ENCODE results near the gene SAMD4B. TPM values are rescaled to one million over a fixed set of nuclear protein-coding genes. Genes with fewer than 3 reads are reported as not detected.

Gene SAMD4B
- total and polyA plus RNA-seq, 9 of the 15 experiments (the other 6 are each of a cell fraction or from before 2014, with no cell fraction given) = 3.4 to 90.5 (median 38.0) TPM

DNA sequence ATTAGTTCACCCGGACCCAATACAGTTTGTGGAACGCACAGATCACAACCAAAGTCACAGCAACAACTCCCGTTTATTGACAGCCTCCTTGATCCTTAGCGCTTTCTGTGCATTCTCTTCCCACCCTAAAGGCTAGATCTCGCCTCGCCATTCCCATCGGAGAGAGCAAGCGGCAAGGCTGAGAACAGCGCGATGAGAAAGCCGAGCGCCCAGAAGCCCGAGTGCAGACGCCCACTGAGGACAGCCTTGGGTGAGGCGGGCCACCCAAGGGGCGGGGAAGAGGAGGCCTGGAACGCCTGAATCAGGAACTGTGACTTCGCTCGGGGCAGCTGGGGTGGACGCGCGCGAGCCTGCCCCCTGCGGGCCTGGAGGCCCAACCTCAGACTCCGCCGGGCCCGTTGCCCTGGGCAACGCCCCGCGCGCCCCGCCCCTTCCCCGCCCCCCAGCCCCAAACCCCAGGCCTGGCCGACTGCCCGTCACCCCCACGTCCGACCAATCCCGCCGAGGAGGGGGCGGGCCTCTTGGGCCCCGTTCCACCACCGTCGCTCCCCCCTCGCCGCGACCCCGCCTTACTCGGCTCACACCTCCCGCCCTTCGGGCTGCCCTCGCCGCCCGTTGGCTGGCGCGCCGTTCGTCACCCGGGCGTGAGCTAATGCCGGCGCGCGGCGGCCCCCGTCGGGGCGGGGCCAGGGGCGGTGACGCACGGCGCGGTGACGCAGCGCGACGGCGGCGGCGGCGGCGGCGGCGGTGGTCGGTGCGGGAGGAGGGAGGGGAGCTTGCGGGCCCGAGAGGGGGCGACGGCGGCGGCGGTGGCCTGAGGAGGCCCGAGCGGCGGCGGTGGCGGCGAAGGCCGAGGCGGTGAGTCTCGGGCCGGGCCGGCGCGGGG lies at the start of gene SAMD4B (continued):
- TF ChIP-seq CBFA2T2 (conservative IDR thresholded peaks at IDR 0.05) = no peak
- peak; percentile 93 for TF ChIP-seq TFAP4 (CRISPR knock-in tag; IDR thresholded peaks at IDR 0.05; ENCODE audit: borderline replicate concordance)
- no peak for TF ChIP-seq GTF2E2 (tag; IDR thresholded peaks at IDR 0.05)
- TF ChIP-seq, protein P1, sequence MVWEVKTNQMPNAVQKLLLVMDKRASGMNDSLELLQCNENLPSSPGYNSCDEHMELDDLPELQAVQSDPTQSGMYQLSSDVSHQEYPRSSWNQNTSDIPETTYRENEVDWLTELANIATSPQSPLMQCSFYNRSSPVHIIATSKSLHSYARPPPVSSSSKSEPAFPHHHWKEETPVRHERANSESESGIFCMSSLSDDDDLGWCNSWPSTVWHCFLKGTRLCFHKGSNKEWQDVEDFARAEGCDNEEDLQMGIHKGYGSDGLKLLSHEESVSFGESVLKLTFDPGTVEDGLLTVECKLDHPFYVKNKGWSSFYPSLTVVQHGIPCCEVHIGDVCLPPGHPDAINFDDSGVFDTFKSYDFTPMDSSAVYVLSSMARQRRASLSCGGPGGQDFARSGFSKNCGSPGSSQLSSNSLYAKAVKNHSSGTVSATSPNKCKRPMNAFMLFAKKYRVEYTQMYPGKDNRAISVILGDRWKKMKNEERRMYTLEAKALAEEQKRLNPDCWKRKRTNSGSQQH (CRISPR knock-in tag; IDR thresholded peaks at IDR 0.05) = no peak
- peak; percentile 56 for TF ChIP-seq CHD2 (IDR thresholded peaks at IDR 0.05; ENCODE audit: low read depth, low read length)
- no peak for TF ChIP-seq ZNF277 (CRISPR knock-in tag; IDR thresholded peaks at IDR 0.05; ENCODE audit: borderline replicate concordance)
- TF ChIP-seq SP2 (IDR thresholded peaks at IDR 0.05; ENCODE audit: extremely low read depth, low read depth, low read length, poor library complexity, severe bottlenecking) = peak; percentile 77
- no peak for TF ChIP-seq GTF2F1 (IDR thresholded peaks at IDR 0.05; ENCODE audit: low read depth, low read length)
- no peak for TF ChIP-seq ZNF408 (CRISPR knock-in tag; IDR thresholded peaks at IDR 0.05; ENCODE audit: low read depth)
- no peak for TF ChIP-seq SRSF9 (IDR thresholded peaks at IDR 0.05; ENCODE audit: borderline replicate concordance, low read depth, low read length)
- peak; percentile 93; the same call in 1 of the 2 replicates for TF ChIP-seq CBX1 (IDR thresholded peaks at IDR 0.05; ENCODE audit: low read depth)
- no peak for TF ChIP-seq EWSR1 (IDR thresholded peaks at IDR 0.05; ENCODE audit: borderline replicate concordance, low read depth, partially characterized antibody)
- TF ChIP-seq, protein P2, sequence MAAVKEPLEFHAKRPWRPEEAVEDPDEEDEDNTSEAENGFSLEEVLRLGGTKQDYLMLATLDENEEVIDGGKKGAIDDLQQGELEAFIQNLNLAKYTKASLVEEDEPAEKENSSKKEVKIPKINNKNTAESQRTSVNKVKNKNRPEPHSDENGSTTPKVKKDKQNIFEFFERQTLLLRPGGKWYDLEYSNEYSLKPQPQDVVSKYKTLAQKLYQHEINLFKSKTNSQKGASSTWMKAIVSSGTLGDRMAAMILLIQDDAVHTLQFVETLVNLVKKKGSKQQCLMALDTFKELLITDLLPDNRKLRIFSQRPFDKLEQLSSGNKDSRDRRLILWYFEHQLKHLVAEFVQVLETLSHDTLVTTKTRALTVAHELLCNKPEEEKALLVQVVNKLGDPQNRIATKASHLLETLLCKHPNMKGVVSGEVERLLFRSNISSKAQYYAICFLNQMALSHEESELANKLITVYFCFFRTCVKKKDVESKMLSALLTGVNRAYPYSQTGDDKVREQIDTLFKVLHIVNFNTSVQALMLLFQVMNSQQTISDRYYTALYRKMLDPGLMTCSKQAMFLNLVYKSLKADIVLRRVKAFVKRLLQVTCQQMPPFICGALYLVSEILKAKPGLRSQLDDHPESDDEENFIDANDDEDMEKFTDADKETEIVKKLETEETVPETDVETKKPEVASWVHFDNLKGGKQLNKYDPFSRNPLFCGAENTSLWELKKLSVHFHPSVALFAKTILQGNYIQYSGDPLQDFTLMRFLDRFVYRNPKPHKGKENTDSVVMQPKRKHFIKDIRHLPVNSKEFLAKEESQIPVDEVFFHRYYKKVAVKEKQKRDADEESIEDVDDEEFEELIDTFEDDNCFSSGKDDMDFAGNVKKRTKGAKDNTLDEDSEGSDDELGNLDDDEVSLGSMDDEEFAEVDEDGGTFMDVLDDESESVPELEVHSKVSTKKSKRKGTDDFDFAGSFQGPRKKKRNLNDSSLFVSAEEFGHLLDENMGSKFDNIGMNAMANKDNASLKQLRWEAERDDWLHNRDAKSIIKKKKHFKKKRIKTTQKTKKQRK (IDR thresholded peaks at IDR 0.05; ENCODE audit: borderline replicate concordance, low read depth, low read length) = peak; percentile 37; the same call in 1 of the 2 replicates
- peak; percentile 82 for TF ChIP-seq CXXC5 (CRISPR knock-in tag; IDR thresholded peaks at IDR 0.05)
- peak; percentile 71 for TF ChIP-seq E2F8 (IDR thresholded peaks at IDR 0.05; ENCODE audit: low read depth, partially characterized antibody)
- no peak for TF ChIP-seq ZNF197 (CRISPR knock-in tag; IDR thresholded peaks at IDR 0.05; ENCODE audit: low read depth)

All from K562 (cell line).